ENCODE measurements around the gene RRBP1.

RRBP1 gene

DNA sequence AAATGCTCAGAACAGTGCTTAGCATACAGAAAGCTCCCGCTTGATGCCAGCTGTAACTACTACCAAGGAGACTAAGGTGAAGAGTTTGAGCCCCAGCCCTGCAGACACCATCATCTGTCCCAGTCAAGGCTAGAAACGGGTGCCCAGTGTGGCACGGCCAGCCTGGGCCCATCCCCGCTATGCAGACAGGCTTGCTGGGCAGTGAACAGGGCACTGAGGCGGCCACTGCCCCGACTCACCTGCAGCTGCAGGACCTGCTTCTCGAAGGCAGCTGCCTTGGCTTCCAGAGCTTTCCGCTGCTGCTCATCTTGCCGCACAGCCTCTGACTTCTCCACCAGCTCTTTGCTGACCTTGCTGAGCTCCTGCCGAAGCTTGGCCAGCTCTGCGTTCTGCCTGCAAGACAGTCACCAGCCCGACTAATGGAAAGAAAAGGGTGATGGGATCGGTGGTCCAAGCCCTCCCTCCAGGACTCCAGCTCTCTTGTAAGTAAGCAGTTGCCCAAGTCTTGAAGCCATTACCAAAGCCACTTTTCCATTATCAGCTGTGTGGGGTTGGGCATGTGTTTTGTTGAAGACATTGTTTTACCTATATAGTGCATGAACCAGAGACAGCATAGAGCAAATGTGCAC lies 48.7 kb downstream of the RRBP1 start:
- H3K36me3 ChIP-seq (ENCODE audit: control insufficient read depth in 4 of 4, insufficient read depth in 4 of 4, low read length in 3 of 4) = peaks cover 5 to 97% (median 70%) of the 10 kb centered on the region in 4 experiments
- CTCF ChIA-PET = interaction anchor here (0.8 to 7.0 kb wide), 8 partner anchors 11 to 97 kb away, joined by 3 to 52 read pairs (median 4); no protein-coding TSS in a partner anchor
- H3K27me3 ChIP-seq (replicated peaks in 2 of 5; ENCODE audit: control insufficient read depth in 4 of 5, insufficient read depth in 5 of 5, low read length in 4 of 5) = no peaks in the 10 kb centered on the region
- H3K27ac ChIP-seq (ENCODE audit: insufficient read depth in 1 of 2, low read depth in 1 of 2, low read length in 2 of 2, poor library complexity in 1 of 2, severe bottlenecking in 2 of 2) = no peak overlapping the region
- peaks cover 0 to 31% (median 24%) of the 10 kb centered on the region in 4 experiments for H3K4me1 ChIP-seq (ENCODE audit: control extremely low read depth in 1 of 4, control insufficient read depth in 4 of 4, insufficient read depth in 4 of 4, low read length in 3 of 4)
- H3K9me3 ChIP-seq (ENCODE audit: control extremely low read depth in 1 of 5, control insufficient read depth in 4 of 5, insufficient read depth in 2 of 5, low read depth in 1 of 5, low read length in 4 of 5) = no peaks in the 10 kb centered on the region
- DNase-seq = no peak
- WGBS (ENCODE audit: insufficient coverage) = 97% methylated on average over 9 of the region's 13 CpGs
- POLR2A ChIA-PET = no interaction called here
- H3K4me3 ChIP-seq (ENCODE audit: control insufficient read depth in 1 of 7, extremely low read depth in 1 of 7, insufficient read depth in 4 of 7, low read depth in 2 of 7, low read length in 6 of 7) = no peak overlapping the region

DNA sequence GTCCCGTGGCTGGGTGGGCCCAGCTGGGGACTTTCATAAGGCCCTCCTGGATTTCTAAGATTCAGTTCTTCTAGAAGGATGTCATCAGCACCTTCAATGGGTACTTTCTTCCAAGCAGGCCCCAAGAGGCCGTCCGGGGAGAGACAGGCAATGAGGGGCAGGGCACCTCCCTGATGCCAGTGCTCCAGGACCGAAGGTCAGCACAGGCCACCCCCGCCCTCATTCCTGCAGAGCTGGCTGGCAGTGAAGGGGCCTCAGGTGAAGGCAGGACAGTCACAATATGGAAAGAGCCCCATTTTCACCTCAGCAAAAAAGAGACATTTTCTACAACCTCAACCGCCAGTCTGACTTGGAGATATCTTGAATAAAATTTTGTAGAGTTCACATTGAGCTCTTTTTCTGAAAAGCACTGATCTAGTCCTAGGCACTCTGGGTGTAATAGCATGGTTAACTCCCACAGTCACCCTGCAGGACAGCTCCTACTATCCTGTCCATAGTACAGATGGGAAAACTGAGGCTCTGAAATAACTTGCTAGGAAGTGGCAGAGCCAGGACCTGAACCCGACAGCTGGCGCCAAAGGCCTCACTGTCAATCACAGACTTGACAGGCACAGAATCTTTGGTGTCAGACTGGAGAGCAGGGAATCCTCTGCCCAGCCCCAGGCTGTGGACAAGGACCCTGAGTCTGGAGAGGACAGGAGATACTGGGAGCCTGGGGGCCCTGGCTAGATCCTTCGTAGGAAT lies 50.3 kb downstream of the RRBP1 start:
- Histone ChIP-seq H3K9me3 (ENCODE audit: control extremely low read depth in 1 of 5, control insufficient read depth in 4 of 5, insufficient read depth in 2 of 5, low read depth in 1 of 5, low read length in 4 of 5) (no peaks in the 10 kb centered on the region), H3K4me1 (ENCODE audit: control extremely low read depth in 1 of 4, control insufficient read depth in 4 of 4, insufficient read depth in 4 of 4, low read length in 3 of 4) (peaks cover 0 to 31% (median 24%) of the 10 kb centered on the region in 4 experiments), H3K4me3 (ENCODE audit: control insufficient read depth in 1 of 7, extremely low read depth in 1 of 7, insufficient read depth in 4 of 7, low read depth in 2 of 7, low read length in 6 of 7) (no peak overlapping the region), H3K36me3 (ENCODE audit: control insufficient read depth in 4 of 4, insufficient read depth in 4 of 4, low read length in 3 of 4) (peaks cover 2 to 96% (median 69%) of the 10 kb centered on the region in 4 experiments), H3K27ac (ENCODE audit: insufficient read depth in 1 of 2, low read depth in 1 of 2, low read length in 2 of 2, poor library complexity in 1 of 2, severe bottlenecking in 2 of 2) (no peak overlapping the region), H3K27me3 (replicated peaks in 2 of 5; ENCODE audit: control insufficient read depth in 4 of 5, insufficient read depth in 5 of 5, low read length in 4 of 5) (no peaks in the 10 kb centered on the region)
- 97% methylated on average over 6 of the region's 9 CpGs for WGBS (ENCODE audit: insufficient coverage)
- ChIA-PET POLR2A (no interaction called here), CTCF (interaction anchor here (1.2 to 7.0 kb wide), 5 partner anchors 11 to 95 kb away, joined by 3 to 52 read pairs (median 8); no protein-coding TSS in a partner anchor)
- no peak for DNase-seq

- H3K36me3 ChIP-seq (ENCODE audit: control insufficient read depth in 4 of 4, insufficient read depth in 4 of 4, low read length in 3 of 4) = peaks cover 2 to 96% (median 69%) of the 10 kb centered on the region in 4 experiments
- ChIA-PET CTCF (interaction anchor here (0.7 to 7.0 kb wide), 6 partner anchors 12 to 94 kb away, joined by 3 to 52 read pairs (median 6); no protein-coding TSS in a partner anchor), POLR2A (no interaction called here)
- no peak overlapping the region for H3K27ac ChIP-seq (ENCODE audit: insufficient read depth in 1 of 2, low read depth in 1 of 2, low read length in 2 of 2, poor library complexity in 1 of 2, severe bottlenecking in 2 of 2)
- DNase-seq = no peak
- H3K9me3 ChIP-seq (ENCODE audit: control extremely low read depth in 1 of 5, control insufficient read depth in 4 of 5, insufficient read depth in 2 of 5, low read depth in 1 of 5, low read length in 4 of 5) = no peaks in the 10 kb centered on the region
- H3K4me1 ChIP-seq (ENCODE audit: control extremely low read depth in 1 of 4, control insufficient read depth in 4 of 4, insufficient read depth in 4 of 4, low read length in 3 of 4) = peaks cover 0 to 21% (median 20%) of the 10 kb centered on the region in 4 experiments
- H3K27me3 ChIP-seq (replicated peaks in 2 of 5; ENCODE audit: control insufficient read depth in 4 of 5, insufficient read depth in 5 of 5, low read length in 4 of 5) = no peaks in the 10 kb centered on the region
- 98% methylated on average over 5 of the region's 6 CpGs for WGBS (ENCODE audit: insufficient coverage)
- H3K4me3 ChIP-seq (ENCODE audit: control insufficient read depth in 1 of 7, extremely low read depth in 1 of 7, insufficient read depth in 4 of 7, low read depth in 2 of 7, low read length in 6 of 7) = no peak overlapping the region
Observed at GRCh38 chr20:17630806-17631195, 51.2 kb downstream of the RRBP1 start.

- WGBS (ENCODE audit: insufficient coverage) = 99% methylated on average over 10 of the region's 11 CpGs
- H3K9me3 ChIP-seq (ENCODE audit: control extremely low read depth in 1 of 5, control insufficient read depth in 4 of 5, insufficient read depth in 2 of 5, low read depth in 1 of 5, low read length in 4 of 5) = no peaks in the 10 kb centered on the region
- POLR2A ChIA-PET = no interaction called here
Observed at GRCh38 chr20:17630151-17630805, 51.8 kb downstream of the RRBP1 start.

GRCh38 chr20:17629678-17630089 lies 52.4 kb downstream of the RRBP1 start:
- WGBS (ENCODE audit: insufficient coverage) = 100% methylated on average over 15 of the region's 21 CpGs
- Histone ChIP-seq H3K4me1 (ENCODE audit: control extremely low read depth in 1 of 4, control insufficient read depth in 4 of 4, insufficient read depth in 4 of 4, low read length in 3 of 4) (peaks cover 0 to 10% (median 8%) of the 10 kb centered on the region in 4 experiments), H3K27ac (ENCODE audit: insufficient read depth in 1 of 2, low read depth in 1 of 2, low read length in 2 of 2, poor library complexity in 1 of 2, severe bottlenecking in 2 of 2) (no peak overlapping the region), H3K36me3 (ENCODE audit: control insufficient read depth in 4 of 4, insufficient read depth in 4 of 4, low read length in 3 of 4) (peaks cover 2 to 97% (median 73%) of the 10 kb centered on the region in 4 experiments), H3K9me3 (ENCODE audit: control extremely low read depth in 1 of 5, control insufficient read depth in 4 of 5, insufficient read depth in 2 of 5, low read depth in 1 of 5, low read length in 4 of 5) (no peaks in the 10 kb centered on the region), H3K4me3 (ENCODE audit: control insufficient read depth in 1 of 7, extremely low read depth in 1 of 7, insufficient read depth in 4 of 7, low read depth in 2 of 7, low read length in 6 of 7) (no peak overlapping the region), H3K27me3 (replicated peaks in 2 of 5; ENCODE audit: control insufficient read depth in 4 of 5, insufficient read depth in 5 of 5, low read length in 4 of 5) (no peaks in the 10 kb centered on the region)
- ChIA-PET CTCF (interaction anchor here (0.6 to 7.0 kb wide), 5 partner anchors 8 to 98 kb away, joined by 3 to 52 read pairs (median 4); partner anchors contain the start of gene BFSP1), POLR2A (no interaction called here)
- no peak for DNase-seq

More at GRCh38 chr20:17630151-17630805, 51.8 kb downstream of the RRBP1 start:
- peaks cover 0 to 16% (median 14%) of the 10 kb centered on the region in 4 experiments for H3K4me1 ChIP-seq (ENCODE audit: control extremely low read depth in 1 of 4, control insufficient read depth in 4 of 4, insufficient read depth in 4 of 4, low read length in 3 of 4)
- H3K27me3 ChIP-seq (replicated peaks in 2 of 5; ENCODE audit: control insufficient read depth in 4 of 5, insufficient read depth in 5 of 5, low read length in 4 of 5) = no peaks in the 10 kb centered on the region
- DNase-seq = no peak
- H3K27ac ChIP-seq (ENCODE audit: insufficient read depth in 1 of 2, low read depth in 1 of 2, low read length in 2 of 2, poor library complexity in 1 of 2, severe bottlenecking in 2 of 2) = no peak overlapping the region
- no peak overlapping the region for H3K4me3 ChIP-seq (ENCODE audit: control insufficient read depth in 1 of 7, extremely low read depth in 1 of 7, insufficient read depth in 4 of 7, low read depth in 2 of 7, low read length in 6 of 7)
- peaks cover 2 to 95% (median 71%) of the 10 kb centered on the region in 4 experiments for H3K36me3 ChIP-seq (ENCODE audit: control insufficient read depth in 4 of 4, insufficient read depth in 4 of 4, low read length in 3 of 4)
- CTCF ChIA-PET = interaction anchor here (0.7 to 7.0 kb wide), 7 partner anchors 8 to 93 kb away, joined by 3 to 52 read pairs (median 4); no protein-coding TSS in a partner anchor

- no peaks in the 10 kb centered on the region for H3K9me3 ChIP-seq (ENCODE audit: control extremely low read depth in 1 of 5, control insufficient read depth in 4 of 5, insufficient read depth in 2 of 5, low read depth in 1 of 5, low read length in 4 of 5)
- POLR2A ChIA-PET = no interaction called here
- peaks cover 0 to 4% (median 2%) of the 10 kb centered on the region in 4 experiments for H3K4me1 ChIP-seq (ENCODE audit: control extremely low read depth in 1 of 4, control insufficient read depth in 4 of 4, insufficient read depth in 4 of 4, low read length in 3 of 4)
- DNase-seq = no peak
- WGBS (ENCODE audit: insufficient coverage) = 100% methylated on average over 5 of the region's 8 CpGs
- H3K4me3 ChIP-seq (ENCODE audit: control insufficient read depth in 1 of 7, extremely low read depth in 1 of 7, insufficient read depth in 4 of 7, low read depth in 2 of 7, low read length in 6 of 7) = no peak overlapping the region
- H3K27ac ChIP-seq (ENCODE audit: insufficient read depth in 1 of 2, low read depth in 1 of 2, low read length in 2 of 2, poor library complexity in 1 of 2, severe bottlenecking in 2 of 2) = no peak overlapping the region
- no peaks in the 10 kb centered on the region for H3K27me3 ChIP-seq (replicated peaks in 2 of 5; ENCODE audit: control insufficient read depth in 4 of 5, insufficient read depth in 5 of 5, low read length in 4 of 5)
- H3K36me3 ChIP-seq (ENCODE audit: control insufficient read depth in 4 of 4, insufficient read depth in 4 of 4, low read length in 3 of 4) = peaks cover 5 to 98% (median 73%) of the 10 kb centered on the region in 4 experiments
- CTCF ChIA-PET = interaction anchor here (0.6 to 7.0 kb wide), 4 partner anchors 9 to 98 kb away, joined by 3 to 52 read pairs (median 4); partner anchors contain the start of genes BFSP1 and RRBP1
Observed at GRCh38 chr20:17629025-17629424, 53.0 kb downstream of the RRBP1 start.

Data from common myeloid progenitor, CD34-positive (primary cell).